ENCODE data around the gene TSG101. TPM values are rescaled to one million over a fixed set of nuclear protein-coding genes. Genes with fewer than 3 reads are reported as not detected.

The TSG101 gene
- total RNA-seq, 1 donor from 2014 or later: 62.8 TPM

DNA sequence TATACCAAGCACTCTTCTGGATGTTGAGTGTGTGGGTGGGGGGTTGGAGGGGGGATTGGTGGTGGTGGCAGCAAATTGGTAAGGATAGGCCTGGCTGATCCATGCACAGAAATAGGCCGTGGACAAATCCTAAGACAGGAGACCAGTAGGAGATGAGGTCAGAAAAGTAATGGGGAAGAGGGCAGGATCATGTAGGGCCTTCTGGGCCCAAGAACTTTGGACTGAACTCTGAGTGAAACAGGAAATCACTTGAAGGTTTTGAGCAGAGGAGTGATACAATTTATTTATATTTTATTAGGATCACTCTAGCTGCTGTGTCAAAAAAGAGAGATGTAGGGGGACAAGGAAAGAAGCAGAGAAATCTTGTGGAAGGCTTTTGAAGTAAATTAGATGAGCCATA lies 28.7 kb downstream of the TSG101 start:
- no peak for DNase-seq (ENCODE audit: low spot score)
- intact Hi-C loops (cut with DNase I): no loop called here

DNA sequence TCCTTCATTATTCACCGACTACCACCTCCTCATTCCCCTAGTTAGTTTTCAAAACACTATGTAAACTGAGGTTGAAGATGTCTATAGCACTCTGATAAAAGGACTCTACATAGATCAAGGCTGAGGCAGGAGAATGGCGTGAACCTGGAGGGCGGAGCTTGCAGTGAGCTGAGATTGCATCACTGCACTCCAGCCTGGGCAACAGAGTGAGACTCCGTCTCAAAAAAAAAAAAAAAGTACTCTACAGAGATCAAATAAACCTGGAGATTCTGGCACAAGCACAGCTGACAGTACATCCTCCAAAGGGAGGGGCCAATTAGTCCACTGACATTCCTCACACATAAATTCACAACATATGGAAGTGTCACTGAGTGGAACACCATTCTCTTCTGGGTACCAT lies 31.0 kb downstream of the TSG101 start:
- no peak for DNase-seq (ENCODE audit: low spot score)

GRCh38 chr11:18495271-18495670 lies 31.5 kb downstream of the TSG101 start:
- intact Hi-C loops (cut with DNase I): no loop called here
- DNase-seq (ENCODE audit: low spot score): no peak

More for the DNA sequence above, 31.0 kb downstream of the TSG101 start:
- intact Hi-C loops (cut with DNase I): no loop called here

- DNase-seq (ENCODE audit: low spot score): no peak
- intact Hi-C loops (cut with DNase I): no loop called here
Measured at GRCh38 chr11:18493310-18493709, 33.4 kb downstream of the TSG101 start.

DNA sequence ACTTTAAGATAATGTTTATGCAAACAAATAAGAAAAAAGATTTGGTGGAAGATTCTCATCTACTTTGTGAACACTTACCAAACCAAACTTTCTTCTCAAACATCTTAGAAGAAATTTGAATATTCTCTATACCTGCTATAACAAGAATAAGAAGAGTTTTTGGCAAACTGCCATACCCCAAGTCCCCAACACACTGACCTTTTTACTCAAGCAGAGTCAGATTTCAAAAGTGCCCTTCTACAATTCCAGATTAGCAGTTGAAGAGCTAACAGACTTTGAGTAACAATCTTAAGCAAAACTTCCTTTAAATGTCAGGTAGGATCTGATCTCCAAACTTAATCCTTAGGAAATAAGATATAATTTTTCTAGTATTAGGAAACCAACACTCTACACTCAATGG lies 33.9 kb downstream of the TSG101 start:
- intact Hi-C loops (cut with DNase I): no loop called here
- DNase-seq (ENCODE audit: low spot score): no peak

DNA sequence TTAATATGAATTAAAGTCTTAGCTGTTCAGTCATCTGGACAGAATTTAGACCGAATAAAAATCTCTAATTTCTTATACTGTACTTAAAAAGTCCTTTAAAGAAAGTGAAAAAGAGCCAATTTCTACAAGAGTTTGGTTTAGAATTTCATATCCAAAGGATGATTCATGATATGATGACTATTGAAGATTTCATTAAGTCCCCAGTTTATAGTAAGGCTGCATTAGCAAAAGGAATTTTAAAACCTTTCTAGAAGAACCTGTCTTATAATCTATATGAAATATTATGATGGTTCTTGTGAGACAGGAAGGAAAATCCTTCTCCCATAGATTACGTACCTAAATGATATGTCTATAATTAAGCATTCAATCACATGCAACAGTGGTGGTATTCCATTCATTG lies 34.8 kb downstream of the TSG101 start:
- intact Hi-C loops (cut with DNase I): no loop called here
- DNase-seq (ENCODE audit: low spot score): no peak

- intact Hi-C loops (cut with DNase I): no loop called here
Measured at GRCh38 chr11:18490736-18491485, 35.8 kb downstream of the TSG101 start.

DNA sequence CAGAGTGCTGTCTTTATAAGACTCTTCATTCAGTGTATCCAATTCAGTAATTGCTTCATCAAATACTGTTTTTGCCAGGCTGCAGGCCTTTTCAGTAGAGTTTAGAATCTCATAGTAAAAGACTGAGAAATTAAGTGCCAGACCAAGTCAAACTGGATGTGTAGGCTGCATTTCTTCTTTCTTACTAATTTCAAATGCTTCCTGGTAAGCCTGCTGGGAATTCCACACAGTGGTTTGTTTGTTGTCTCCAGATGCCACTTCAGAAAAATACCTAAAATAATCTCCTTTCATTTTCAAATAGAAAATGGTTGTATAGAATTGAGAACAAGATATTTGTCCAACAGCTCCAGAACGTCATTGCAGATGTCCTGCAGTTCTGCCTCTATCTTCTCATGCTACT lies 36.4 kb downstream of the TSG101 start:
- intact Hi-C loops (cut with DNase I): no loop called here
- DNase-seq (ENCODE audit: low spot score): no peak

More at GRCh38 chr11:18490736-18491485, 35.8 kb downstream of the TSG101 start:
- DNase-seq (ENCODE audit: low spot score): no peak

DNA sequence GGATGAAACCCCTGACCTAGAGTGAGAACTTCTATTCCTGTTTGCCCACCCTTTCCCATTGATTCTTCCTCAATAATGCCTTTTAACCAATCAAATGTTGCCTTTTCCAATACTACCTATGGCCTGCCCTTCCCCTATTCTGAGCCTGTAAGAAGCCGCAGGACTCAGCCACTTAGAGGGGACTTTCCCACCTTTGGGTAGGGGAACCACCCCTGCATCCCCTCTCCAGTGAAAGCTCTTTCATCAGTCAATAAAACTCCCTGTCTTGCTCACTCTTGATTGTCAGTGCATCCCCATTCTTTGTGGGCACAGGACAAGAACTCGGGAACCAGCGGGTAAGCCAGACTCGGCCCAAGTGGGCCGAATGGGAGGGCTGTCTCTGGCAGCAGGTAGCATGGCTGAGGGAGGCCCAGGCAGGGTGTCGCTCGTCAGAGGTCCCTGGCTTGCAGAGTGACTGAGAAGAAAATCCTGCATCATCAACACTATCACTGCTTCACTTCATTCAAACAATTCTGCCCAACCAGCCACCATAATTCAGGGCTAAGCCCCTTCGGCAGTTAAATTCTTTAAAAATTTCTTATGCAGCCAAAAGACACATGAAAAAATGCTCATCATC lies 40.7 kb downstream of the TSG101 start:
- intact Hi-C loops (cut with DNase I): no loop called here

GRCh38 chr11:18479063-18479462 lies 47.7 kb downstream of the TSG101 start:
- no peak for DNase-seq (ENCODE audit: low spot score)
- intact Hi-C loops (cut with DNase I): no loop called here

More for the DNA sequence above, 40.7 kb downstream of the TSG101 start:
- DNase-seq (ENCODE audit: low spot score): no peak

GRCh38 chr11:18472587-18472986 lies 54.2 kb downstream of the TSG101 start:
- no peak for DNase-seq (ENCODE audit: low spot score)
- intact Hi-C loops (cut with DNase I): no loop called here

DNA sequence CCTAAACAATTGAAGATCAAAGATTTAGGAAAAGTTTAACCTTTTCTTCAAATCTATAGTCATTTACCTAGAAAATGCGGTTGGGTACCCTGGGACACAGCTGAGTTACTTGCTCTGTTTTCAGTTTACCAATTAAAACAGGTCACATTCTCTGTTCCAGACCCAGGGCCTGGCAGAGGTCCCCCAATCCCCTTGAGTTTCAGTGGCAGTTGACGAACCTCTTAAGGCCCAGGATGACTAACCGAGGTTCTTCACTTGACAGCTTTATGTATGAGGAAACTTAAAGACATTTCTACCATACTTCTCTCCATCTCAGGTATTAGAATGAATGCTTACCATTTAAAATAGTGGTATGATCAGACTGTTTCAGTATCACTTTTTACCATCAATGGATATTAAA lies 54.7 kb downstream of the TSG101 start:
- intact Hi-C loops (cut with DNase I): no loop called here

GRCh38 chr11:18468961-18469360 lies 57.8 kb downstream of the TSG101 start:
- intact Hi-C loops (cut with DNase I): no loop called here
- DNase-seq (ENCODE audit: low spot score): no peak

More for the DNA sequence above, 54.7 kb downstream of the TSG101 start:
- DNase-seq (ENCODE audit: low spot score): no peak

- no peak for DNase-seq (ENCODE audit: low spot score)
- intact Hi-C loops (cut with DNase I): no loop called here
Measured at GRCh38 chr11:18468059-18468458, 58.7 kb downstream of the TSG101 start.

DNA sequence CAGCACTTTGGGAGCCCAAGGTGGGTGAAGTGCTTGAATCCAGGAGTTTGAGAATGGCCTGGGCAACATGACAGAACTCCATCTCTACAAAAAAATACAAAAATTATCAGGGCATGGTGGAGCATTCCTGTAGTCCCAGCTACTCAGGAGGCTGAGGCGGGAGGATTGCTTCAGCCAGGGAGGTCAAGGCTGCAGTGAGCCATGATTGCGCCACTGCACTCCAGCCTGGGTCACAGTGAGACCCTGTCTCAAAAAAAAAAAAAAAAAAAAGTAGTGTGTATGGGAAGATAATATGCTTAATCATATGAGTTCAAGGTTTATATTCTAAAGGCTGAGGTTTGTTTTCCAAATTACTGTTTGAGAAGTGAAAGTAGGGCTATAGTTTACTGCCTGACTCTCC lies 60.3 kb downstream of the TSG101 start:
- intact Hi-C loops (cut with DNase I): no loop called here
- DNase-seq (ENCODE audit: low spot score): no peak

DNA sequence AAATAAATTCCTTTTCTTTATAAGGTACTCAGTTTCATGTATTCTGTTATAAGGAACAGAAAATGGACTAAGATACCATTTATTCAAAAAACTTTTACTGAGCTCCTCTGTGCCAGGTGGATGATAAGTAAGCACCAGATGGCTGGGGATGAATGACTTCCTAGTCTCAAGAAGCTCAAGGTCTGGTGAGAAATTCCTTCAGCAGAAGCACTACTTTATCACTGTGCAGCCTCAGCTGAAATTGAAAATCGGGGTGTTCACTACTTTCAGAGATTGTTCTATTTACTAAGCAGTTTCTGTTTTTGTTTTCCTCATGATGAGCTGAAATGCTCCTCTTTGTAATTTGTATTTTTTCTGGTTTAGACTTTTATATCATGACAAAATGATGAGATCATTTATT lies 63.3 kb downstream of the TSG101 start:
- intact Hi-C loops (cut with DNase I): no loop called here

DNA sequence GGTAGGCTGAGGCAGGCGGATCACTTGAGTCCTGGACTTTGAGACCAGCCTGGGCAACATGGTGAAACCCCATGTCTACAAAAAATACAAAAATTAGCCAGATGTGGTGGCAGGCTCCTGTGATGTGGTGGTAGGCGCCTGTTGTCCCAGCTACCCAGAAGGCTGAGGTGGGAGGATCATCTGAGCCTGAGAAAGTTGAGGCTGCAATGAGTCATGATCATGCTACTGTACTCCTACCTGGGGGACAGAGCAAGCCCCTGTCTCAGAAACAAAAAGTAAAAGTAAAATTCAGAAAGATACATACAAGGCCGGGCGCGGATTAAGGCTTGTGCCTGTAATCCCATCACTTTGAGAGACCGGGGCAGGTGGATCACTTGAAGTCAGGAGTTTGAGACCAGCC lies 64.8 kb downstream of the TSG101 start:
- no peak for DNase-seq (ENCODE audit: low spot score)

More for the DNA sequence above, 63.3 kb downstream of the TSG101 start:
- no peak for DNase-seq (ENCODE audit: low spot score)

GRCh38 chr11:18459634-18460033 lies 67.1 kb downstream of the TSG101 start:
- intact Hi-C loops (cut with DNase I): no loop called here
- no peak for DNase-seq (ENCODE audit: low spot score)

More for the DNA sequence above, 64.8 kb downstream of the TSG101 start:
- intact Hi-C loops (cut with DNase I): no loop called here

GRCh38 chr11:18457450-18457849 lies 69.3 kb downstream of the TSG101 start:
- intact Hi-C loops (cut with DNase I): no loop called here
- DNase-seq (ENCODE audit: low spot score): no peak

DNA sequence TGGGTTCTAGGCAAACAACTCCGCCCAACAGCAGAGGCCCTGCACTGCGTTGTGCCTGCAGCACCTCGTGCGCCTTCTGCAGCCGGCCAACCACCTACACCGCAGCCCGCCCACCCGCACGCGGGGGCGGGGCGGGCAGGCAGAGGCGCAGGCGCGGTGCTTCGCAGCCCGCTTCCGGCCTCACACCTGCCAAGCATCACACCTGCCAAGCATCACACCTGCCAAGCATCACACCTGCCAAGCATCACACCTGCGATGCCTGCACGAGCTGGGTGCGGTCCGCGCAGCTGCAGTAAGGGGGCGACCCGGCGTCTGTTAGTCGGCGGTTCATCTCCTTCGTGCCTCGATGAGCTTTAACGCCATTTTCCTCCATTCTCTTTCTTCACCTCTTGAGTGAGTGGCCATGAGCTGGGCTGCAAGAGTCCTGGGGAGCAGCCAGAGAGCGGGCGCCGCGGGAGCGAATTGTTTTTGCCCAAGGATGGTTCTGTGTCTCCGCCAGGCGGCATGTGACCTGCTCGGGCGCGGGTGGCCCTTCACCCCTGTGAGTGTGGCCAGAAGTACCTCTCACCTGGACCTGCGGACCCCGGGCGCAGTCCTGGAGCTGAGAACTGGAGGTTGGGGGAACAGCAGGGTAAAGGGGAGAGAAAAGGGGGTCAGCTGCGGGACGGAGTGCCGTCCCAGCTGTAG lies 70.9 kb downstream of the TSG101 start, which contains the start of gene LDHAL6A:
Gene LDHAL6A, plus strand, starts transcription at position 171 of the 687 bp plus-strand sequence. CDS start 825 bp downstream, outside the sequence.
- intact Hi-C loops (cut with DNase I): no loop called here
- DNase-seq (ENCODE audit: low spot score): no peak

DNA sequence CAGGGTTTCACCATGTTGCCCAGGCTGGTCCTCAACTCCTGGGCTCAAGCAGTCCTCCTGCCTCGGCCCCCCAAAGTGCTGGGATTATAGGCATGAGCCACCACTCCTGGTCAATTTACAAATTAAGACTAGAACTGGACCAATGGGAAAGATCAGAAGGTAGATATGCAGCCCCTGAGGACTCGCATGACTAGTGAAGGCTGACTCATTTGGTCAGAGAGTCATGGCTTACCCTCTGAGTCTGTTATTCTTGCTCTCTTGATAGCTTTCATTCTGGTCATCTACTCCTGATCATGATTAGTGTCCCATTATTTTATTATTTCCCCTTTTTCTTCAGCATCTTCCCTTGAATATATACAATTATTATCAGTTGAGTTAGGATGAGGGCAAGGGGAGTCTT lies 73.8 kb downstream of the TSG101 start:
- no peak for DNase-seq (ENCODE audit: low spot score)
- intact Hi-C loops (cut with DNase I): no loop called here

Measured in cardiac septum (tissue), 1 donor.